HepG2 (cell line): ENCODE results near the gene PFN4. TPM values are rescaled to one million over a fixed set of nuclear protein-coding genes. Genes with fewer than 3 reads are reported as not detected.

Experiments
- ADNP ChIP-seq: sonication (generic); formaldehyde crosslinking; IDR thresholded peaks from 2 replicates; pipeline ENCODE4 v1.4.0; 2020; ENCODE audit warnings: missing genetic modification reagents
- CEBPB ChIP-seq: IDR thresholded peaks from 2 replicates; pipeline ENCODE4 v1.6.1; 2011; ENCODE audit warnings: low read depth, low read length, improper control_type of control experiment, borderline replicate concordance
- CSRNP2 ChIP-seq: sonication (generic); formaldehyde crosslinking; conservative IDR thresholded peaks from 2 replicates; pipeline ENCODE4 v1.8.0; 2022; ENCODE audit warnings: low read depth, missing genetic modification reagents
- ELF3 ChIP-seq: IDR thresholded peaks from 2 replicates; pipeline ENCODE4 v1.6.1; 2016; ENCODE audit warnings: missing genetic modification reagents, missing compliant biosample characterization
- JUNB ChIP-seq: sonication (generic); formaldehyde crosslinking; IDR thresholded peaks from 2 replicates; pipeline ENCODE4 v1.8.0; 2022; ENCODE audit warnings: missing genetic modification reagents, mild to moderate bottlenecking, borderline replicate concordance
- KDM2A ChIP-seq: sonication (generic); formaldehyde crosslinking; IDR thresholded peaks from 2 replicates; pipeline ENCODE4 v1.4.0; 2020; ENCODE audit warnings: low read depth, missing genetic modification reagents, borderline replicate concordance
- KDM6A ChIP-seq: IDR thresholded peaks from 2 replicates; pipeline ENCODE4 v1.6.1; 2016; ENCODE audit warnings: low read depth
- MED8 ChIP-seq: sonication (generic); formaldehyde crosslinking; IDR thresholded peaks from 2 replicates; pipeline ENCODE4 v1.8.1; 2023; ENCODE audit warnings: mild to moderate bottlenecking, missing genetic modification reagents; ENCODE audit not compliant: insufficient replicate concordance
- MTF1 ChIP-seq: sonication (generic); formaldehyde crosslinking; IDR thresholded peaks from 2 replicates; pipeline ENCODE4 v1.5.0; 2020; ENCODE audit warnings: missing genetic modification reagents
- MTF2 ChIP-seq: sonication (generic); formaldehyde crosslinking; IDR thresholded peaks from 2 replicates; pipeline ENCODE4 v1.5.0; 2020; ENCODE audit warnings: missing genetic modification reagents, borderline replicate concordance
- NFYC ChIP-seq: IDR thresholded peaks from 2 replicates; pipeline ENCODE4 v1.6.1; 2016; ENCODE audit warnings: missing genetic modification reagents, missing compliant biosample characterization
- RELA ChIP-seq: sonication (generic); formaldehyde crosslinking; IDR thresholded peaks from 2 replicates; pipeline ENCODE4 v1.4.0; 2020; ENCODE audit warnings: missing genetic modification reagents
- SRSF1 ChIP-seq: fragments of 200-400 bp; formaldehyde crosslinking; optimal IDR thresholded peaks from 2 replicates; pipeline ENCODE3; 2017; ENCODE audit warnings: mild to moderate bottlenecking, low read depth, low read length, moderate library complexity
- THAP11 ChIP-seq: IDR thresholded peaks from 2 replicates; pipeline ENCODE4 v1.6.1; 2016; ENCODE audit warnings: missing biosample characterization, missing genetic modification reagents
- ZBTB14 ChIP-seq: sonication (generic); formaldehyde crosslinking; IDR thresholded peaks from 2 replicates; pipeline ENCODE4 v1.4.0; 2020; ENCODE audit warnings: missing genetic modification reagents
- ZBTB7B ChIP-seq: sonication (generic); formaldehyde crosslinking; IDR thresholded peaks from 2 replicates; pipeline ENCODE4 v1.4.0; 2020; ENCODE audit warnings: missing genetic modification reagents
- ZNF275 ChIP-seq: sonication (generic); formaldehyde crosslinking; IDR thresholded peaks from 2 replicates; pipeline ENCODE4 v1.8.0; 2022; ENCODE audit warnings: missing genetic modification reagents, mild to moderate bottlenecking, inconsistent platforms, borderline replicate concordance
- ZNF276 ChIP-seq: sonication (generic); formaldehyde crosslinking; IDR thresholded peaks from 2 replicates; pipeline ENCODE4 v1.4.0; 2020; ENCODE audit warnings: mild to moderate bottlenecking, low read depth, missing genetic modification reagents
- ZNF33A ChIP-seq: sonication (generic); formaldehyde crosslinking; IDR thresholded peaks from 2 replicates; pipeline ENCODE4 v1.5.1; 2020; ENCODE audit warnings: missing genetic modification reagents, mild to moderate bottlenecking, moderate library complexity, borderline replicate concordance
- ZNF350 ChIP-seq: sonication (generic); formaldehyde crosslinking; IDR thresholded peaks from 2 replicates; pipeline ENCODE4 v1.4.0; 2020; ENCODE audit warnings: mild to moderate bottlenecking, low read depth, missing genetic modification reagents, borderline replicate concordance
- ZNF563 ChIP-seq: sonication (generic); formaldehyde crosslinking; IDR thresholded peaks from 2 replicates; pipeline ENCODE4 v1.8.0; 2022; ENCODE audit warnings: mild to moderate bottlenecking, moderate library complexity, missing genetic modification reagents
- ZNF598 ChIP-seq: sonication (generic); formaldehyde crosslinking; IDR thresholded peaks from 2 replicates; pipeline ENCODE4 v1.5.1; 2020; ENCODE audit warnings: mild to moderate bottlenecking, missing genetic modification reagents, borderline replicate concordance
- ZNF615 ChIP-seq: sonication (generic); formaldehyde crosslinking; IDR thresholded peaks from 2 replicates; pipeline ENCODE4 v1.5.0; 2020; ENCODE audit warnings: mild to moderate bottlenecking, missing genetic modification reagents, borderline replicate concordance
- ZNF780A ChIP-seq: sonication (generic); formaldehyde crosslinking; IDR thresholded peaks from 2 replicates; pipeline ENCODE4 v1.8.0; 2022; ENCODE audit warnings: mild to moderate bottlenecking, missing genetic modification reagents, moderate library complexity
- polyA plus RNA-seq, 8 experiments: library from polyadenylated mRNA; depleted of rRNA in 3 of 8; stranded (reverse) in 7 of 8; unstranded in 1 of 8; fragments of >200 nt; fragmentation: Illumina TruSeq in 4 of 8; extraction: Trizol in 4 of 8; gene quantifications; 2 replicates each; pipeline versions ENCODE4 v1.2.1 to v1.2.3, GENCODE V29; 2011 to 2016; ENCODE audit warnings: low read depth in 4 of 8, missing spikeins in 1 of 8, mixed read lengths in 1 of 8; ENCODE audit not compliant: insufficient read depth in 1 of 8
- total RNA-seq, 5 experiments: library from RNA; depleted of rRNA; stranded (reverse); fragments of >200 nt; fragmentation: Illumina TruSeq; extraction: Trizol; gene quantifications; 2 replicates each; pipeline ENCODE4 v1.2.3, GENCODE V29; 2016; ENCODE audit warnings: low read depth in 1 of 5

The PFN4 gene
- total and polyA plus RNA-seq, 2 of the 13 experiments (the other 11 are each of a cell fraction or from before 2014, with no cell fraction given), result 0.12 to 0.20 TPM

GRCh38 chr2:24083567-24084385, 39.4 kb downstream of the PFN4 start (continued):
- TF ChIP-seq CSRNP2 (CRISPR knock-in tag) (no peak), ZNF275 (CRISPR knock-in tag) (peak; percentile 73), ZBTB14 (no peak; the same call in 1 of the 2 replicates), ZBTB7B (CRISPR knock-in tag) (no peak), ZNF350 (CRISPR knock-in tag) (peak; percentile 91; the same call in 1 of the 2 replicates), ZNF33A (peak; percentile 92; the same call in 1 of the 2 replicates), JUNB (CRISPR knock-in tag) (no peak), ZNF780A (CRISPR knock-in tag) (peak; percentile 97; the same call in 1 of the 2 replicates), ZNF563 (CRISPR knock-in tag) (no peak; the same call in 1 of the 2 replicates), MED8 (CRISPR knock-in tag) (no peak), ADNP (CRISPR knock-in tag) (no peak), RELA (CRISPR knock-in tag) (0 out of 2 replicates have a peak, but pooled peaks have one; percentile 71), CEBPB (no peak), MTF1 (no peak), ELF3 (CRISPR knock-in tag) (peak; percentile 62; the same call in 1 of the 2 replicates), MTF2 (CRISPR knock-in tag) (peak; percentile 69; the same call in 1 of the 2 replicates), NFYC (CRISPR knock-in tag) (no peak), ZNF276 (peak; percentile 67; the same call in 1 of the 2 replicates), ZNF615 (CRISPR knock-in tag) (no peak), KDM2A (peak; percentile 65), ZNF598 (CRISPR knock-in tag) (peak; percentile 91), THAP11 (CRISPR knock-in tag) (no peak; the same call in 1 of the 2 replicates), SRSF1 (peak; percentile 74), KDM6A (no peak)
